OCI-LY7 (cell line): ENCODE data around the gene SMPDL3B. TPM values are rescaled to one million over a fixed set of nuclear protein-coding genes. Genes with fewer than 3 reads are reported as not detected.
"Not testable (repeated sequence)": the region's sequence is repeated elsewhere in the genome, so short reads cannot be mapped to it uniquely, and the experiment has no call there.

Experiments used
- BruUV-seq: library from RNA; stranded (reverse); fragments of 400-500 nt; replicated peaks from 2 replicates; lab custom pipeline; 2021; lab: Mats Ljungman, UMichigan
- CTCF ChIA-PET: fragments of 300-600 bp; sonication (Branson Sonifier 250); formaldehyde crosslinking; loops from one replicate; lab custom pipeline; 2022; ENCODE audit warnings: antibody characterized with exemption; ENCODE audit not compliant: unreplicated experiment; lab: Charles Lee
- POLR2A ChIA-PET: fragments of 300-600 bp; sonication (Branson Sonifier 250); formaldehyde crosslinking; loops from one replicate; lab custom pipeline; 2022; ENCODE audit warnings: antibody characterized with exemption; lab: Charles Lee
- DNase-seq: peaks from one replicate; pipeline ENCODE4 v3.0.0-alpha.2; 2015; ENCODE audit warnings: low spot score
- H2AFZ ChIP-seq: fragments of 200-600 bp; sonication (generic), shearing (Covaris generic); 2 replicates; pipeline ENCODE4 v1.6.1; 2014; ENCODE audit warnings: mild to moderate bottlenecking, antibody characterized with exemption, low read length, moderate library complexity
- H3K27ac ChIP-seq: fragments of 200-600 bp; sonication (generic); 2 replicates; pipeline ENCODE4 v1.5.1; 2014; ENCODE audit warnings: mixed run types, low read depth, mild to moderate bottlenecking, moderate library complexity, low read length, inconsistent platforms; ENCODE audit not compliant: poor library complexity, severe bottlenecking
- H3K36me3 ChIP-seq: fragments of 200-600 bp; sonication (generic); 2 replicates; pipeline ENCODE4 v1.6.1; 2014; ENCODE audit warnings: mild to moderate bottlenecking, antibody characterized with exemption, low read length, moderate library complexity, mixed read lengths; ENCODE audit not compliant: insufficient read depth
- H3K4me1 ChIP-seq: fragments of 200-600 bp; sonication (generic); 2 replicates; pipeline ENCODE4 v1.5.1; 2014; ENCODE audit warnings: mild to moderate bottlenecking, low read length; ENCODE audit not compliant: insufficient read depth, poor library complexity, severe bottlenecking
- H3K4me2 ChIP-seq: fragments of 200-600 bp; sonication (generic); 2 replicates; pipeline ENCODE4 v1.6.1; 2014; ENCODE audit warnings: mild to moderate bottlenecking, low read length
- H3K4me3 ChIP-seq: fragments of 200-600 bp; sonication (generic); 2 replicates; pipeline ENCODE4 v1.5.1; 2014; ENCODE audit warnings: mild to moderate bottlenecking, low read depth, low read length; ENCODE audit not compliant: poor library complexity, severe bottlenecking
- H3K79me2 ChIP-seq: fragments of 200-600 bp; sonication (generic); 2 replicates; pipeline ENCODE4 v1.6.1; 2016; ENCODE audit warnings: low read depth, mild to moderate bottlenecking, low read length, moderate library complexity, mixed read lengths; ENCODE audit not compliant: insufficient read depth
- H3K9me2 ChIP-seq: fragments of 200-600 bp; sonication (generic); 2 replicates; pipeline ENCODE4 v1.6.1; 2016; ENCODE audit warnings: mild to moderate bottlenecking, low read length, mixed read lengths; ENCODE audit not compliant: insufficient read depth
- H3K9me3 ChIP-seq: fragments of 200-600 bp; sonication (generic); 2 replicates; pipeline ENCODE4 v1.6.1; 2014; ENCODE audit warnings: mild to moderate bottlenecking, mixed run types, low read length, mixed read lengths
- H4K20me1 ChIP-seq: fragments of 200-600 bp; sonication (generic); 2 replicates; pipeline ENCODE4 v1.6.1; 2014; ENCODE audit warnings: mild to moderate bottlenecking, antibody characterized with exemption, low read length, moderate library complexity, mixed read lengths; ENCODE audit not compliant: insufficient read depth
- EZH2phosphoT487 ChIP-seq: fragments of 200-600 bp; sonication (generic); IDR thresholded peaks from 2 replicates; pipeline ENCODE4 v1.6.1; 2018; ENCODE audit warnings: low read depth, borderline replicate concordance, mild to moderate bottlenecking, mixed run types, antibody characterized with exemption, low read length, moderate library complexity, mixed read lengths
- intact Hi-C: fragments of 100-400 bp; cut with micrococcal nuclease; formaldehyde crosslinking; loops from one replicate; pipeline ENCODE4 v1.10.0; 2022; ENCODE audit not compliant: unreplicated experiment
- total RNA-seq, 2 experiments: library from RNA; depleted of rRNA in 1 of 2; stranded (reverse); fragments of >200 nt in 1 of 2; shearing (Covaris generic) in 1 of 2; gene quantifications; 2 replicates each; pipeline ENCODE4 v1.2.3, GENCODE V29; 2014 to 2022
- TF ChIP-seq, protein P1 (sequence below): fragments of 200-600 bp; sonication (generic); conservative IDR thresholded peaks from 2 replicates; pipeline ENCODE4 v1.5.1; 2014; ENCODE audit warnings: mild to moderate bottlenecking, antibody characterized with exemption, low read length, moderate library complexity, mixed read lengths

The SMPDL3B gene
- total RNA-seq, 2 experiments from 2014 or later, result 0.19 TPM; not detected in 1

DNA sequence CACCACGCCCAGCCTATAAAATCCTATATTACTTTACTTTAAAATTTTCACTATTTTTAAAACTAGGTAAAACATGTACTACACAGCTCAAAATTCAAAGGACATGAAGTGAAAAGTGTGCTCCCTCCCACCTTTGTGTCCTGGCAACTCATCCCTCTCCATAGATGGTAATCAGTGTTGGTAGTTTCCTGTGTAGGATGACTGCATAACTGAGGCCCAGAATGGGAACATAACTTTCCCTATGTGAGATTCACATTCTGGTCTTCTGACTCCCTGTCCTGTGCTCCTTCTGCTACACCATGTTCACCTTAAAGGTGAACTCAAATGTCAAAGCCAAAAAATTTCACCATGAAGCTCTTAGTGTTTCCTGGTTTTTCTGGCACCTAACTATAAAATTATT, 64.3 kb downstream of the SMPDL3B start:
- no peaks in the 10 kb centered on the region for H3K4me1 ChIP-seq
- POLR2A ChIA-PET, result interaction anchor here (0.5 to 0.6 kb wide), 2 partner anchors 11 to 24 kb away, joined by 3 to 4 read pairs; no protein-coding TSS in a partner anchor
- no peak overlapping the region for H3K4me2 ChIP-seq
- BruUV-seq, result no TSS peak
- H2AFZ ChIP-seq, result no peak overlapping the region
- no peak for DNase-seq
- intact Hi-C loops, result no loop called here
- no peak overlapping the region for H3K4me3 ChIP-seq
- TF ChIP-seq, protein P1, sequence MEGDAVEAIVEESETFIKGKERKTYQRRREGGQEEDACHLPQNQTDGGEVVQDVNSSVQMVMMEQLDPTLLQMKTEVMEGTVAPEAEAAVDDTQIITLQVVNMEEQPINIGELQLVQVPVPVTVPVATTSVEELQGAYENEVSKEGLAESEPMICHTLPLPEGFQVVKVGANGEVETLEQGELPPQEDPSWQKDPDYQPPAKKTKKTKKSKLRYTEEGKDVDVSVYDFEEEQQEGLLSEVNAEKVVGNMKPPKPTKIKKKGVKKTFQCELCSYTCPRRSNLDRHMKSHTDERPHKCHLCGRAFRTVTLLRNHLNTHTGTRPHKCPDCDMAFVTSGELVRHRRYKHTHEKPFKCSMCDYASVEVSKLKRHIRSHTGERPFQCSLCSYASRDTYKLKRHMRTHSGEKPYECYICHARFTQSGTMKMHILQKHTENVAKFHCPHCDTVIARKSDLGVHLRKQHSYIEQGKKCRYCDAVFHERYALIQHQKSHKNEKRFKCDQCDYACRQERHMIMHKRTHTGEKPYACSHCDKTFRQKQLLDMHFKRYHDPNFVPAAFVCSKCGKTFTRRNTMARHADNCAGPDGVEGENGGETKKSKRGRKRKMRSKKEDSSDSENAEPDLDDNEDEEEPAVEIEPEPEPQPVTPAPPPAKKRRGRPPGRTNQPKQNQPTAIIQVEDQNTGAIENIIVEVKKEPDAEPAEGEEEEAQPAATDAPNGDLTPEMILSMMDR, result no peak
- TF ChIP-seq EZH2phosphoT487, result no peak
- H4K20me1 ChIP-seq, result no peaks in the 10 kb centered on the region
- CTCF ChIA-PET, result no interaction called here
- no peaks in the 10 kb centered on the region for H3K79me2 ChIP-seq
- H3K9me2 ChIP-seq, result no peaks in the 10 kb centered on the region
- H3K9me3 ChIP-seq, result no peaks in the 10 kb centered on the region
- peaks cover 79% of the 10 kb centered on the region for H3K36me3 ChIP-seq
- no peak overlapping the region for H3K27ac ChIP-seq

DNA sequence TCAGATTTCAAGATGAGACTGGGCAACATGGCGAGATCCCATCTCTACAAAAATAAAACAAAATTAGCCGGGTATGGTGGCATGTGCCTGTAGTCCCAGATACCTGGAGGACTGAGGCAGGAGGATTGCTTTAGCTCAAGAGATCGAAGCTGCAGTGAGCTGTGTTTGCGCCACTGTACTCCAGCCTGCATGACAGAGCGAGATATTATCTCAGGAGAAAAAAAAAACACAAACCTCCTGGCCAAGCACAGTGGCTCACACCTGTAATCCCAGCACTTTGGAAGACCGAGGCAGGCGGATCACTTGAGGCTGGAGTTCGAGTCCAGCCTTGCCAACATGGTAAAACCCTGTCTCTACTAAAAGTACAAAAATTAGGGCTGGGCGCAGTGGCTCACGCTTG, 67.8 kb downstream of the SMPDL3B start:
- no peaks in the 10 kb centered on the region for H3K9me3 ChIP-seq
- no peak overlapping the region for H3K4me3 ChIP-seq
- H4K20me1 ChIP-seq, result no peaks in the 10 kb centered on the region
- no peaks in the 10 kb centered on the region for H3K79me2 ChIP-seq
- no peaks in the 10 kb centered on the region for H3K4me1 ChIP-seq
- no peaks in the 10 kb centered on the region for H3K9me2 ChIP-seq
- peaks cover 72% of the 10 kb centered on the region for H3K36me3 ChIP-seq
- ChIA-PET POLR2A (interaction anchor here (0.6 kb wide), 1 partner anchor 185 kb away, joined by 3 read pairs; no protein-coding TSS in a partner anchor), CTCF (no interaction called here)
- no peak overlapping the region for H3K4me2 ChIP-seq
- intact Hi-C loops, result no loop called here
- H2AFZ ChIP-seq, result no peak overlapping the region
- no peak overlapping the region for H3K27ac ChIP-seq
- no peak for DNase-seq
- no peak for TF ChIP-seq EZH2phosphoT487
- no TSS peak for BruUV-seq

DNA sequence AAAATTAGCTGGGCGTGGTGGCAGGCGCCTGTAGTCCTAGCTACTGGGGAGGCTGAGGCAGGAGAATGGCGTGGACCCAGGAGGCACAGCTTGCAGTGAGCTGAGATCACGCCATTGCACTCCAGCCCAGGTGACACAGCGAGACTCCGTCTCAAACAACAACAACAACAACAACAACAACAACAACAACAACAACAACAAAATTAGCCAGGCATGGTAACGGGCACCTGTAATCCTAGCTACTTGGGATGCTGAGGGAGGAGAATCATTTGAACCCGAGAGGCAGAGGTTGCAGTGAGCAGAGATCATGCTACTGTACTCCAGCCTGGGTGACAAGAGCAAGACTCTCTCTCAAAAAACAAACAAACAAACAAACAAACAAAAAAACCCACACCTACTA, 68.3 kb downstream of the SMPDL3B start:
- POLR2A ChIA-PET, result interaction anchor here (0.6 kb wide), 1 partner anchor 184 kb away, joined by 3 read pairs; no protein-coding TSS in a partner anchor
- BruUV-seq, intact Hi-C loops, DNase-seq, H3K9me3 ChIP-seq, CTCF ChIA-PET, H3K9me2 ChIP-seq, H3K79me2 ChIP-seq, H3K27ac ChIP-seq, H3K4me1 ChIP-seq, H3K4me2 ChIP-seq, H2AFZ ChIP-seq, H4K20me1 ChIP-seq, H3K4me3 ChIP-seq: not testable (repeated sequence)
- peaks cover 72% of the 10 kb centered on the region for H3K36me3 ChIP-seq

Other genes with a start within 250 kb of the SMPDL3B start
- gene FAM76A, start 209.0 kb upstream of the SMPDL3B start, total RNA-seq (2014; rRNA removed; shearing (Covaris generic)), result 18.6 and 24.6 TPM in 2 replicates
- gene FAM76A, start 209.0 kb upstream of the SMPDL3B start, total RNA-seq (2022), result 16.3 and 19.6 TPM in 2 replicates
- 17.2 and 19.8 TPM in 2 replicates for gene STX12, start 161.8 kb upstream of the SMPDL3B start, total RNA-seq (2014; rRNA removed; shearing (Covaris generic))
- 29.7 and 30.1 TPM in 2 replicates for gene STX12, start 161.8 kb upstream of the SMPDL3B start, total RNA-seq (2022)
- 71.3 and 72.4 TPM in 2 replicates for gene PPP1R8, start 104.2 kb upstream of the SMPDL3B start, total RNA-seq (2014; rRNA removed; shearing (Covaris generic))
- 57.3 and 58.0 TPM in 2 replicates for gene PPP1R8, start 104.2 kb upstream of the SMPDL3B start, total RNA-seq (2022)
- gene THEMIS2, start 62.5 kb upstream of the SMPDL3B start, total RNA-seq (2014; rRNA removed; shearing (Covaris generic)), result 0.98 and 4.1 TPM in 2 replicates
- 15.4 and 20.3 TPM in 2 replicates for gene THEMIS2, start 62.5 kb upstream of the SMPDL3B start, total RNA-seq (2022)
- gene RPA2, start 20.4 kb upstream of the SMPDL3B start, total RNA-seq (2014; rRNA removed; shearing (Covaris generic)), result 56.8 and 74.4 TPM in 2 replicates
- 44.3 and 52.7 TPM in 2 replicates for gene RPA2, start 20.4 kb upstream of the SMPDL3B start, total RNA-seq (2022)
- gene XKR8, start 25.0 kb downstream of the SMPDL3B start, total RNA-seq (2014; rRNA removed; shearing (Covaris generic)), result 0.38 and 0.75 TPM in 2 replicates
- gene XKR8, start 25.0 kb downstream of the SMPDL3B start, total RNA-seq (2022), result 0.70 and 2.3 TPM in 2 replicates
- gene EYA3, start 153.6 kb downstream of the SMPDL3B start, total RNA-seq (2014; rRNA removed; shearing (Covaris generic)), result 24.1 and 29.0 TPM in 2 replicates
- 104 and 114 TPM in 2 replicates for gene EYA3, start 153.6 kb downstream of the SMPDL3B start, total RNA-seq (2022)
- 6.1 and 8.0 TPM in 2 replicates for gene PTAFR, start 241.7 kb downstream of the SMPDL3B start, total RNA-seq (2014; rRNA removed; shearing (Covaris generic))
- 24.5 and 32.8 TPM in 2 replicates for gene PTAFR, start 241.7 kb downstream of the SMPDL3B start, total RNA-seq (2022)